ENCODE data around the gene ZNF512. TPM values are rescaled to one million over a fixed set of nuclear protein-coding genes. Genes with fewer than 3 reads are reported as not detected.
"Not testable (repeated sequence)": the region's sequence is repeated elsewhere in the genome, so short reads cannot be mapped to it uniquely, and the experiment has no call there.

The ZNF512 gene
- total RNA-seq, 1 donor from 2014 or later: 7.4 TPM

DNA sequence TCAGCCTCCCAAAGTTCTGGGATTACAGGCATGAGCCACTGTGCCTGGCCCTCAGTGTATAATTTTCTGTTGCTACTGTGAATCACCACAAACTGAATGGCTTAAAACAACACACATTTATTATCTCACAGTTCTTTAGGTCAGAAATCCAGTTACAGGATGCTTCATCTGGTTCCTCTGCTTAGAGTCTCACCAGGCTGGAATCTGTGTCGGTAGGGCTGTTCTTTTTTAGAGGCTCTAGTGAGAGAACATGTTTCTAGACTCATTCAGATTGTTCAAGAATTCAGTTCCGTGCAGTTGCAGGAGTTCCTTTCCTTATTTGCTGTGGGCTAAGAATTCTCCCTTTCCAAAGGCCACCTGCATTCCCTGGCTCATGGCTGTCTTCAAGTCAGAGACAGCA is 23.8 kb downstream of the ZNF512 start:
- H3K27me3 ChIP-seq (ENCODE audit: control insufficient read depth, insufficient read depth, low read length): no peaks in the 10 kb centered on the region
- no peak overlapping the region for H3K4me3 ChIP-seq (ENCODE audit: low read depth, low read length)
- peaks cover 12% of the 10 kb centered on the region for H3K36me3 ChIP-seq (ENCODE audit: control insufficient read depth, insufficient read depth, low read length)
- TF ChIP-seq, protein P1, sequence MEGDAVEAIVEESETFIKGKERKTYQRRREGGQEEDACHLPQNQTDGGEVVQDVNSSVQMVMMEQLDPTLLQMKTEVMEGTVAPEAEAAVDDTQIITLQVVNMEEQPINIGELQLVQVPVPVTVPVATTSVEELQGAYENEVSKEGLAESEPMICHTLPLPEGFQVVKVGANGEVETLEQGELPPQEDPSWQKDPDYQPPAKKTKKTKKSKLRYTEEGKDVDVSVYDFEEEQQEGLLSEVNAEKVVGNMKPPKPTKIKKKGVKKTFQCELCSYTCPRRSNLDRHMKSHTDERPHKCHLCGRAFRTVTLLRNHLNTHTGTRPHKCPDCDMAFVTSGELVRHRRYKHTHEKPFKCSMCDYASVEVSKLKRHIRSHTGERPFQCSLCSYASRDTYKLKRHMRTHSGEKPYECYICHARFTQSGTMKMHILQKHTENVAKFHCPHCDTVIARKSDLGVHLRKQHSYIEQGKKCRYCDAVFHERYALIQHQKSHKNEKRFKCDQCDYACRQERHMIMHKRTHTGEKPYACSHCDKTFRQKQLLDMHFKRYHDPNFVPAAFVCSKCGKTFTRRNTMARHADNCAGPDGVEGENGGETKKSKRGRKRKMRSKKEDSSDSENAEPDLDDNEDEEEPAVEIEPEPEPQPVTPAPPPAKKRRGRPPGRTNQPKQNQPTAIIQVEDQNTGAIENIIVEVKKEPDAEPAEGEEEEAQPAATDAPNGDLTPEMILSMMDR (IDR thresholded peaks at IDR 0.05; ENCODE audit: insufficient read depth, low read length, severe bottlenecking): no peak
- DNase-seq (ENCODE audit: low read depth) (no peak), FAIRE-seq (no peak)

DNA sequence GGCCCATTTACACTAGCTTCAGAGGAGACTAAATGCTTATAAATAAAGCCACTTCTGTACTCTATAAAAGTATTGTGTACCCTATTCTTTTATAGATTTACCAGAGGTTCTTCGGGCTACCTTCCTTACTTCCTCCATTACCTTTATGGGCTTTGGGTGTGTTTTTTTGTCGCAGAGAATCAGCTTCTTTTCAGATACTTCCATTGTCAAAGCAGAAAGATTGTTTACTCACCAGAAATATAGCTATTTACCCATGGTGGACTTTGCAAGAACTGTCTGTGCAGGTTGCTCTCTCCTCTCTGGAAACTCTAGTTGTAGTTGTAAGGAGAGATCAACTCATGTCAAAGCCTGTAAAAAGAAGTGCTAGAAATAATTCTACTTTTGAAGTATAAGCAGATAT is 31.1 kb downstream of the ZNF512 start:
- Histone ChIP-seq H3K4me3 (ENCODE audit: low read depth, low read length) (no peak overlapping the region), H3K36me3 (ENCODE audit: control insufficient read depth, insufficient read depth, low read length) (peaks cover 7% of the 10 kb centered on the region), H3K27me3 (ENCODE audit: control insufficient read depth, insufficient read depth, low read length) (no peaks in the 10 kb centered on the region)
- DNase-seq (ENCODE audit: low read depth): no peak
- TF ChIP-seq, protein P1 (IDR thresholded peaks at IDR 0.05; ENCODE audit: insufficient read depth, low read length, severe bottlenecking): no peak
- no peak for FAIRE-seq

DNA sequence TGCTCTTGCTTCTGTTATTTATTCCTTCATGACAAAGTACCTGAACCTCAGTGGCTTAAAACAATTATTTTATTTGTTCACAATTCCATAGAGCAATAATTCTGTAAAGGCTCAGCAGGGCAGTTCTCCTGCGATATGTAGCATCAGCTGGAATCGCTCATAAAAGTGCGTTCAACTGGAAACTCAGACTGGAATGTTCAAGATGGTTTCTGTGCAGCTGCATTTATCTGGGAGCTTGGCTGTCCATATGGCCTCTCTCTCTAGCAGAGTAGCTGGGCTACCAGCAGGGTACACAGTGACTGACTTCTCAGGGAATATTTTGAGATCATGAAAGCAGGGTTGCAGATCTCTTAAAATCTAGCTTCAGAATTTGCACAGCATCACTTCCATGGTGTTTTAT is 32.5 kb downstream of the ZNF512 start:
- H3K36me3 ChIP-seq (ENCODE audit: control insufficient read depth, insufficient read depth, low read length): peaks cover 7% of the 10 kb centered on the region
- no peak overlapping the region for H3K4me3 ChIP-seq (ENCODE audit: low read depth, low read length)
- FAIRE-seq (no peak), DNase-seq (ENCODE audit: low read depth) (no peak)
- TF ChIP-seq, protein P1 (IDR thresholded peaks at IDR 0.05; ENCODE audit: insufficient read depth, low read length, severe bottlenecking): no peak
- no peaks in the 10 kb centered on the region for H3K27me3 ChIP-seq (ENCODE audit: control insufficient read depth, insufficient read depth, low read length)

GRCh38 chr2:27621524-27621923 is 38.7 kb downstream of the ZNF512 start:
- TF ChIP-seq, protein P1 (IDR thresholded peaks at IDR 0.05; ENCODE audit: insufficient read depth, low read length, severe bottlenecking): no peak
- no peak for DNase-seq (ENCODE audit: low read depth)
- Histone ChIP-seq H3K27me3 (ENCODE audit: control insufficient read depth, insufficient read depth, low read length) (no peaks in the 10 kb centered on the region), H3K36me3 (ENCODE audit: control insufficient read depth, insufficient read depth, low read length) (peaks cover 15% of the 10 kb centered on the region), H3K4me3 (ENCODE audit: low read depth, low read length) (no peak overlapping the region)
- no peak for FAIRE-seq

GRCh38 chr2:27622921-27623384 is 40.1 kb downstream of the ZNF512 start:
- TF ChIP-seq, protein P1 (IDR thresholded peaks at IDR 0.05; ENCODE audit: insufficient read depth, low read length, severe bottlenecking): no peak
- FAIRE-seq: no peak
- no peaks in the 10 kb centered on the region for H3K27me3 ChIP-seq (ENCODE audit: control insufficient read depth, insufficient read depth, low read length)
- peaks cover 12% of the 10 kb centered on the region for H3K36me3 ChIP-seq (ENCODE audit: control insufficient read depth, insufficient read depth, low read length)
- peak; percentile 18 for DNase-seq (ENCODE audit: low read depth)
- H3K4me3 ChIP-seq (ENCODE audit: low read depth, low read length): no peak overlapping the region

GRCh38 chr2:27624943-27625342 is 42.1 kb downstream of the ZNF512 start:
- DNase-seq (ENCODE audit: low read depth) (no peak), FAIRE-seq (no peak)
- TF ChIP-seq, protein P1 (IDR thresholded peaks at IDR 0.05; ENCODE audit: insufficient read depth, low read length, severe bottlenecking): no peak
- Histone ChIP-seq H3K4me3 (ENCODE audit: low read depth, low read length) (no peak overlapping the region), H3K36me3 (ENCODE audit: control insufficient read depth, insufficient read depth, low read length) (peaks cover 12% of the 10 kb centered on the region), H3K27me3 (ENCODE audit: control insufficient read depth, insufficient read depth, low read length) (no peaks in the 10 kb centered on the region)

DNA sequence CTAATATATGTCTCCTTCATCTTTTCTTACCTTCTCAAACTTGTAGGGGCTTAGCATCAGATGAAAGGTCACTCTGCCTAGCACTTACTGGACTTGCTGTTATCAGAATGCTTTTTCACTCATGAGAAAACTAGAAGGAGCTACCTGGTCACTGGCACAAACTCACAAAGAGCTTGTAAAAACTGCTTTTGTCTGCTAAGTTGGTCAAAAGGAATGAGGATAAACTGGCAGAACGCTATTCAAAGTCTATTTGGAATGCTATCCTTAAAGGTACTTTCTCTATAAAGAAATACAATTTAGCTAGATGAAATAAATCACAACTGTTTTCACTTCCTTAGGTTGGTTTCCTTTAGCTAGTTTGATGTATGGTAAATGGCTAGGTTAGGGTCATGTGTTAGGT is 43.5 kb downstream of the ZNF512 start:
- H3K36me3 ChIP-seq (ENCODE audit: control insufficient read depth, insufficient read depth, low read length); H3K4me3 ChIP-seq (ENCODE audit: low read depth, low read length); FAIRE-seq; H3K27me3 ChIP-seq (ENCODE audit: control insufficient read depth, insufficient read depth, low read length): not testable (repeated sequence)
- DNase-seq (ENCODE audit: low read depth): peak; percentile 13

DNA sequence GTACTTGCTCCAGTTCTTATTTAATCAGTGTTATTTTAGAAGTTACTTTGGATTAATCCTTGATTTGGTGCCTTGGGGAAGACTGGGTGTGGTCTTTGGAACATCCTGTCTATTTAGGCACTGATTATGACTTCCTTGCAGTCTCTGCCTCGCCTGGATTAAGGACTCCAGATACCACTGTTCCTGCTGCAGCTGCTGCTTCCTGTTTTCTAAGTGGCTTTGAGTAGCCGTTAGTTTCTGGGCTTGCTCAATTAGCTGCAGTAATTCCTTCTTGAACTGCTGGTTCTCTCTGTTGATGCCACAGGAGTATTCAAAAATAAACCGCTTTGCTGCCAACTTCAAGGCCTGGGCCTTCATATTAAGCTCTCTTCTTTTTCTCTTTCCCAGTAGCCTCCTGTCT is 44.1 kb downstream of the ZNF512 start:
- not testable (repeated sequence) for H3K4me3 ChIP-seq (ENCODE audit: low read depth, low read length); H3K27me3 ChIP-seq (ENCODE audit: control insufficient read depth, insufficient read depth, low read length); FAIRE-seq; H3K36me3 ChIP-seq (ENCODE audit: control insufficient read depth, insufficient read depth, low read length)
- peak; percentile 36 for DNase-seq (ENCODE audit: low read depth)

Measured in bronchial epithelial cell (primary cell).